ENCODE measurements around the gene MNX1. TPM values are rescaled to one million over a fixed set of nuclear protein-coding genes. Genes with fewer than 3 reads are reported as not detected.

The MNX1 gene
- total RNA-seq, 4 donors from 2014 or later = 0.56 TPM; not detected in 3

- 29% methylated on average over 23 of the region's 57 CpGs for WGBS
- H3K9me3 ChIP-seq = no peaks in the 10 kb centered on the region
- H3K36me3 ChIP-seq = no peaks in the 10 kb centered on the region
- peak overlapping the region; percentile 53 for H3K4me3 ChIP-seq
- DNase-seq (ENCODE audit: low spot score in 2 of 2) = peak in 1 of 2 donors; percentile 69
- TF ChIP-seq CTCF (IDR thresholded peaks at IDR 0.05) (no peak), POLR2A (IDR thresholded peaks at IDR 0.05) (no peak), POLR2AphosphoS5 (IDR thresholded peaks at IDR 0.05) (no peak), EP300 (IDR thresholded peaks at IDR 0.05) (no peak)
- peaks cover 90% of the 10 kb centered on the region for H3K27me3 ChIP-seq
- H3K27ac ChIP-seq = no peak overlapping the region
- peaks cover 36% of the 10 kb centered on the region for H3K4me1 ChIP-seq
Observed at GRCh38 chr7:156998988-156999957, 11.2 kb downstream of the MNX1 start.

- Histone ChIP-seq H3K4me3 (no peak overlapping the region), H3K9me3 (no peaks in the 10 kb centered on the region), H3K27ac (no peak overlapping the region), H3K27me3 (peaks cover 68% of the 10 kb centered on the region), H3K36me3 (no peaks in the 10 kb centered on the region), H3K4me1 (peaks cover 2% of the 10 kb centered on the region)
- TF ChIP-seq CTCF (IDR thresholded peaks at IDR 0.05) (no peak), POLR2AphosphoS5 (IDR thresholded peaks at IDR 0.05) (no peak), EP300 (IDR thresholded peaks at IDR 0.05) (no peak), POLR2A (IDR thresholded peaks at IDR 0.05) (no peak)
- peak in 1 of 2 donors; percentile 44 for DNase-seq (ENCODE audit: low spot score in 2 of 2)
- WGBS = 86% methylated on average over 8 of the region's 8 CpGs
Observed at GRCh38 chr7:156994417-156994816, 16.0 kb downstream of the MNX1 start.

GRCh38 chr7:156993925-156994235 is 16.6 kb downstream of the MNX1 start:
- DNase-seq (ENCODE audit: low spot score in 2 of 2) = peak in 1 of 2 donors; percentile 59
- 77% methylated on average over 10 of the region's 10 CpGs for WGBS
- no peaks in the 10 kb centered on the region for H3K36me3 ChIP-seq
- no peak overlapping the region for H3K27ac ChIP-seq
- H3K4me1 ChIP-seq = no peaks in the 10 kb centered on the region
- H3K4me3 ChIP-seq = no peak overlapping the region
- no peaks in the 10 kb centered on the region for H3K9me3 ChIP-seq
- peaks cover 62% of the 10 kb centered on the region for H3K27me3 ChIP-seq
- TF ChIP-seq CTCF (IDR thresholded peaks at IDR 0.05) = no peak
- TF ChIP-seq POLR2A (IDR thresholded peaks at IDR 0.05) = no peak
- TF ChIP-seq POLR2AphosphoS5 (IDR thresholded peaks at IDR 0.05) = no peak
- TF ChIP-seq EP300 (IDR thresholded peaks at IDR 0.05) = no peak

- Histone ChIP-seq H3K4me1 (no peaks in the 10 kb centered on the region), H3K9me3 (no peaks in the 10 kb centered on the region), H3K27ac (no peak overlapping the region), H3K36me3 (no peaks in the 10 kb centered on the region), H3K4me3 (no peak overlapping the region), H3K27me3 (peaks cover 56% of the 10 kb centered on the region)
- no peak for TF ChIP-seq POLR2AphosphoS5 (IDR thresholded peaks at IDR 0.05)
- TF ChIP-seq CTCF (IDR thresholded peaks at IDR 0.05) = no peak
- TF ChIP-seq EP300 (IDR thresholded peaks at IDR 0.05) = no peak
- TF ChIP-seq POLR2A (IDR thresholded peaks at IDR 0.05) = no peak
- WGBS = 73% methylated on average over 26 of the region's 32 CpGs
- DNase-seq (ENCODE audit: low spot score in 2 of 2) = peak in 1 of 2 donors; percentile 75
Observed at GRCh38 chr7:156993021-156993924, 17.2 kb downstream of the MNX1 start.
